NCI-H1694 (cell line): ENCODE data around the gene HMGCS2.
"Not testable (repeated sequence)": the region's sequence is repeated elsewhere in the genome, so short reads cannot be mapped to it uniquely, and the experiment has no call there.

ENCODE experiments used
- DNase-seq: peaks from one replicate; lab custom pipeline; 2025; lab: John Stamatoyannopoulos, UW

Gene HMGCS2

DNA sequence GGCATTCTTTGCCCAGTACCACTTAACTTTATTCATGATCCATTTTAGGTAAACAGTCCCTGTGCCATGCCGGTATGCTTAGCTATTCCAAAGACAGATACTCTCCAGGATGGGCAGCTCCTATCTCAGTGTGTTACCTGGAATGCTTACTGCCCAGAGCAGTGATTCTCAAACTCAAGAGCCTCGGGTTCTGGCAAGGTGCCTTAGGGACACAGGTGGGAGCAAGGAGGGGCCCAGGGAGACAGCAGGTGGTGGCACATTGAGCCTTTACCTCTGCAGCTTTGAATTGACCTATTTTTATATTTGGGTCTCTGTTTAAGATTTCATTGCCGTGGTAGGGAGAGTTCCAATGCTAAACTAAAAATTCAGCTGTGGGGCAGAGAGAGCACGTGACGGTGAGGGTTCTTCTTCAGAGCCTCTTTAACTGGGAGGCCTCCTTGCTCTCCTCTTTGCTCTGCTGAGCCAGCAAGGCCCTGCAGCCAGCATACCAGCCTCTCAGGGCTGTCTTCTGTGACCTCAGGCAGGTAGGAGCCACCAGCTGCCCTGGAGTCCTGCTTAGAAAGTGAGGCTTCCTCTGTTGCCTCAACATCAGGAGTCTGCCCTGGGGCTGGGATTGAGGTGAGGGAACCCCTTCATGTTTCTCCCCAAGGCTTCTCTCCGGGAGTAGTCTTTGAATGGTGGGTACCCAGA is 36.8 kb downstream of the HMGCS2 start:
- DNase-seq: no peak

DNA sequence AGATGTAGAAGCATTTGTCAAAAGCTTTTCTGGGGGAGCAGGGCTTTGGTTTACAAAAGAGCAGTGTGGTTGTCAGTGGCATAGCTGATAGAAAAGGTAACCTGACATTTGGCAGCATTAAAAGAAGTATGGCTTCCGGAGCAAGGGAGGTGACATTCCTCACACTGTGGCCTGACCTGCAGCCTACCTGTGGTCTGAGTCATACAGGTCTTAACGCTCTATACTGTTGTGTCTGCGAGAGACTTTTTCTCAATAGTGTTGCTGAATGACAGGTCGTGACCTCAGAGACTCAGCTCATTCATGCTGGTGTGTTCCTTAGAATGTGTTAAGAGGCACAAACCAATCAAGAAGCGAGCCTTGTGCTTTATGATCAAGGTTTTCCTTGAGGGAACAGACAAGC is 37.6 kb downstream of the HMGCS2 start:
- DNase-seq: no peak

DNA sequence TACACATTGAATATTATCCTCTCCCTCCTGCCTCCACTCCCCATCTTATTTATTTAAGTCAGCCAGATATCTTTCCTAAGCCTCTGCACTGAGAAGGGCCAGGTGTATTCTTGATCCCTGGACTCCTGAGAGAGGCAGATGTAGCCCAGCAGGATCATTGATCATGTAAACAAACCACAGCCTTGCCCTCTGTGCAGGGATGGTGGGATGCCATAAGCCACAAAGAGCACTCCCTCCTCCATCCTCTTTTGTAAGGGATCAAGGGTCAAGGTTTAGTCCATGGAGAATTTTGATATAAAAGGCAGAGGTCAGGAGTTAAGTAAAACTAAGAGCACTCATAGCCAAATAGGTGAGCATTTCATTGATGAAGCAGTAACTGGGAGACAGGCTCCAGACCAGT is 39.7 kb downstream of the HMGCS2 start:
- no peak for DNase-seq

DNA sequence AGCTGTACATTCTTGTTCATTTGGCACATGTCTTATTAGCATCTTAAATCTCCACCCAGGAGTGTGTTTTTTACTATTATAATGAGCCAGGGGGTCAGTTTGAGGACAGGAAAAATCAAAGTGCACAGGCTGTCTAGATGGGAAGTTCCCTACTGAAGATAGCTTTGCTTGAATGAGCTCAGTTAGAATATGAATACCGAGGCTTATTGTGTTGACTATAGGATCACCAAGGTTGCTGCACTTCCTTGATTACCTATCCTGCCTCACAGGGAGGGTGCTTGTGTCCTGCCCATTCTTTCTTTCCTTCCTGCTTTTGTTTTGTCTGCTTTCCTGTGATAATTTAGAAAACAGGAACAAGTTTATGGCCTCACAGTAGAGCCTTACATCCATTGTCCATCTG is 40.7 kb downstream of the HMGCS2 start:
- DNase-seq: no peak

DNA sequence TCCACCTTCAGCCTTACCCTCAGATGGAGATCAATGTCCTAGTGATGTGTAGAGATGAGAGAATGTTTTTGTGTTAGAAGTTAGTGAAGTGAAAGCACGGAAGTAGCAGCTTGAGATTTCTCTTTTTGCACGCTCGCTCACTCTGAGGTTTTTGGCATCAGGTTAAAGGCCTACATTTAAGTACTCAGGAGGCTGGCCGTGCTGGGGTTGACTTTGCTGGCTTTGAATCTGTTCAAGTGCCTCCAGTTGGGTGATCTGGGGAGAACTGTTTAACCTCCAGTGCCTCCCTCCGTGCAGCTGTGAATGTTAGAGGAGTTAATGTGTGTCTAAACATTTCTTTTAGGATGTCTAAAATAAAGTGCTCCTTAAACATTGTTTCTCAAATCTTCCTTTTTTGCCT is 43.1 kb downstream of the HMGCS2 start:
- no peak for DNase-seq

DNA sequence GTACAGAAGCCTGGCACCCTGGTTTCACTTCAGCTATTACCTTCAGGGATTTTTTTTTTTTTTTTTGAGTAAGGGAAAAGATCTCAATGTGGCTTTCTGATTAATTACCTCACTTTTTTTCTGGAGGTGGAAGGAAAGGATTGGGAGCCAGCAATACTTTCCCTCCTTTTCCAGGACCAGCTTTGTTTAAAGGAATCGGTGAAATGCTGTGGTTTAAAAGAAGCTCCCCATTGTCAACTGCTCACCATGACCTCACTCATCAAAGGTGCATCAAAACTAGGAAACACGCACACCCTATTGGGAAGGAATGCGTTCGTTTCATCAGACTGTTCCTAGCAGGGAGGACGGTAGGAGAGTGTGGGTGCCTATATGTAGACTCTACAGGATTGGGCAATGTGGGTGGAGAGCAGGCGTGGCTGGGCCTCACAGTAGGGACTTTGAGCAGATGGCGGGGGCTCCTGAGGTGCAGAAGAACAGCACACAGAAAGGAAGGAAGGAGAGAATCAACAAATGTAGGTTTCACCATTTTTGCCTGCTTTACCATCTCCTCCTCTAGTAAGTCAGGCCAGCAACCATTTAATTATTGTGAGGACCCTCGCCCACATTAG is 44.0 kb downstream of the HMGCS2 start:
- no peak for DNase-seq

DNA sequence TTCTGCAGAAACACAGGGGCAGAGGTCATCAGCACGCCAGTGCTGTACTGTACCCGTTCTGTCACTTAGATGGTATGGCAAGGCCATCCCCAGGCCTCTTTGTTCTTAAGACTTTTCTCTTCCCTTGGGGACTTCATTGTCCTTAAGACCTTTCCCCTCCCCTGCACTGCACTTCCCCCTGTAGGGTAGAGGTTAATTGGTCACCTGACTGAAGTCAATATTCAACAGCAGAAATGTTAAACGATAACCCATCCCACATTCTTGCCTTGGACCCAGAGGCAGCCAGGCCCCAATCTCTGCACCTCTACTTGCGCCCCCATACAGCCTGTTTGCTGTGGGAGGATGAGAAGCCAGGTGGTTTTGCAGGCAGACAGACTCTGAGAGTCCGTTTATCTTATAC is 46.8 kb downstream of the HMGCS2 start:
- DNase-seq: no peak

DNA sequence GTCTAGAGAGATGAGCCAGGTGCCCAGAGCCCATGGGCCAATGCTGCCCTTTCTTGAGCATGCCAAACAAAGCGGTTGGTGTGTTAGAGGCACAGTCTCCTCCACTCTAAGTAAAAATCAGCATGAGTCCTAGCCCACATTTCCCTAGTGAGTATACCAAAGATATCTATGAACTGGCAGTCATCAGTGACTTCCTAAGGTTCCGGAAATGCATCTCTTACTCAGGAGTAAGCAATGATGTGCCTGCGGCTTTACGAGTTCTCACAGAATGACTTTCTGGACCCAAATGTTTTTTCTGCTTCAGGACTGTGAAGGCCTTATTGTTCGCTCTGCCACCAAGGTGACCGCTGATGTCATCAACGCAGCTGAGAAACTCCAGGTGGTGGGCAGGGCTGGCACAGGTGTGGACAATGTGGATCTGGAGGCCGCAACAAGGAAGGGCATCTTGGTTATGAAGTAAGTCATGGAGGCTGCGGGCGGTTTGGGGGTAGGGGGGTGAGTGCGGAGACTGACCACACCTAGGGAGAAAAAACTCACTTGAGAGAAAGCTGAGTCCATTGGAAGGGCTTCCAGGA is 47.8 kb downstream of the HMGCS2 start:
- no peak for DNase-seq

DNA sequence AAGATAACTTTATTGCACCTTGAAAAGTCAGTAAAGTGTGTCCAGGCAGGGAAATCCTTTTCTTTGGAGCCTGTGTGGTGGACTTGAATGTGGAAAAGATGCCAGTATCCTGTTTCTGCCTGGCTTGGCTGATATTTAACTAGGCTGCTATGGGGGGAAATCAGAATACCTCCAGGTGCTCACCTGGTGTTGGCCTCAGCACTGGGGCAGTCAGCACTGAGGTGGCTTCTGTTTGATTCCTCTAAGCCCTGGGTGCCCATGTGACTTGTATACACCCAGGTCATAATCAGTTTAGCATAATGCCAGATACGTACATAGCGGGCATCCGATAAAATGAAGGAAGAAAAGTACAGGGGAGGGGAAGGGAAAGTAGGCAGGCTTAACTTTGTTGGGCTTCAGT is 49.7 kb downstream of the HMGCS2 start:
- DNase-seq: no peak

DNA sequence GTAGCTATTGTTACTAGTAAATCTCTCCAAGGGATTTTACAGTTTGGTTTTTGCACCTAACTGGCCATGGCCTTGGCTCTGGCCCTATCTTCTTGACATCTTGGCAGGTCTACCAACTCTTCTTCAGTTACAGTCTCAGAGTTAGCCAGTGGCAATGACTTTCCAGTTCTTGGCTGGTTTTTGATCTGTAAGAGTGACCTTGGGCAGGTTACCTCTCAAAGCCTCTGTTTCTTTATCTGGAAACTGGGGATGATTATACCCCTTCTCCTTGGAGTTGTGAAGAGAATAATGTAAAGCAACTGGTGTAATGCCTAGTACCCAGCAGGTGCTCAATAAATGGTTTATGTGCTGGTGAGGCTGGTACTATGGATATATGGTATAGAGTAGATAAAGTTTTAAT is 50.3 kb downstream of the HMGCS2 start:
- DNase-seq: no peak

DNA sequence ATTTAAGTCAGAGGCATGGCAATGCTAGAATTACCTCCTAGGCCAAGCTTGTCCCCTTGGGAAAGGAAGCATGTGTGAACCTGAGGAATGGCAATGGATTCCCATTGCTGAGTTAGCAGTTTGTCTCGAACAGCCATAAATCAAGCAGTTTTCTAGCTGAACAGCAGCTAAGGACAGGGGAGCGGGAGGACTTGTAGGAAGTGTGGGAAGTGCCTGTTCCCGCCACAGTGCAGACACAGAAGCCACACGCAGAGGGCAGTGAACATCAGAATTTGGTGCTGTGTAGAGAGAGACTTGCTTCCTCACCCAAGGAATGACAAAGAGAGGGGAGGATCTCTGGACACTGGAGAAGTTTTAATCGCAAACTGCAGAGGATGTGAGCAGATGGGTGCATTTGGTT is 53.2 kb downstream of the HMGCS2 start:
- DNase-seq: no peak

DNA sequence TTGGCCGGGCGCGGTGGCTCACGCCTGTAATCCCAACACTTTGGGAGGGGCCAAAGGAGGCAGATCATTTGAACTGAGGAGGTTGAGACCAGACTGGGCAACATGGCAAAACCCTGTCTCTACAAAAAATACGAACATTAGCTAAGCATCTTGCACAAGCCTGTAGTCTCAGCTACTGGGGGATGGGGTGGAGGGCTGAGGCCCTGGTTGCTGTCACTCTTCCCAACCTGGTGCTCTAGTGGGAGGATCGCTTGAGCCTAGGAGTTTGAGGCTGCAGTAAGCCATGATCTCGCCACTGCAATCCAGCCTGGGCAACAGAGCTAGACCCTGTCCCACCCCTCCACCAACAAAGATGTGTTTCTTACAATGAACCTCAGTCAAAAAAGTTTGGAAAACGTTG is 54.1 kb downstream of the HMGCS2 start:
- no peak for DNase-seq

DNA sequence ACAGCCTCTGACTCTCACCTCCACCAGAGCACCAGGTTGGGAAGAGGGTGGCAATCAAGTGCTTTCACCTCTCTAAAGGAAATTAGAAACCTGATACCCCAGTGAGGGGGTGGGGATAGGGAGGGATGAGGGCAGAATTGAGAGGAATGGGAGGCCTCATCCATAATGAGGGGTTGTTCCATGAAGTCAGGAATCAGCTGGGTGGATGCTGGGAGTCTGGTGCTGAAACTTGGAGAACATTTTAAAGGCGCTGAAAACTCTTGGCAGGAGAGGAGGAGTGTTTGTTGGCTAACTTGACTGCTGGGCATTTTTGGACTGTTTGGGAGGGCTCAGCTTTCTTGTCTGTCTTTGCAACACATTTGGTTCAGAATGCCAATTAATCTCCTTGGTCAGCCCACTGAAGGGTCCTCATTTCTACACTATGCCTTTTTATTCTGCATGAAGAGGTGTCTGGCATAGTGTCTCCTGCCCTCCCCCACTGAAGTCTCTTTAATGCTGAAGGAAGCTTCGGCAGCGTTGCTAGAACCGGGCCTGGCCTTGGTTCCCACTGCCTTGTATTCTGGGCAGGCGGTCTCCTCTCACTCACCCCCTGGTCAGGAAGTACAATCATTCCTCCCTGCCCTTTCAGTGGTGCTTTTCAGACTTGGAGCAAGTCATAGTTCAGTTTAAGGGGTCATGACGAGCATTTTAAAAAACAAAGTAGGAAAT is 54.8 kb downstream of the HMGCS2 start:
- DNase-seq: no peak

DNA sequence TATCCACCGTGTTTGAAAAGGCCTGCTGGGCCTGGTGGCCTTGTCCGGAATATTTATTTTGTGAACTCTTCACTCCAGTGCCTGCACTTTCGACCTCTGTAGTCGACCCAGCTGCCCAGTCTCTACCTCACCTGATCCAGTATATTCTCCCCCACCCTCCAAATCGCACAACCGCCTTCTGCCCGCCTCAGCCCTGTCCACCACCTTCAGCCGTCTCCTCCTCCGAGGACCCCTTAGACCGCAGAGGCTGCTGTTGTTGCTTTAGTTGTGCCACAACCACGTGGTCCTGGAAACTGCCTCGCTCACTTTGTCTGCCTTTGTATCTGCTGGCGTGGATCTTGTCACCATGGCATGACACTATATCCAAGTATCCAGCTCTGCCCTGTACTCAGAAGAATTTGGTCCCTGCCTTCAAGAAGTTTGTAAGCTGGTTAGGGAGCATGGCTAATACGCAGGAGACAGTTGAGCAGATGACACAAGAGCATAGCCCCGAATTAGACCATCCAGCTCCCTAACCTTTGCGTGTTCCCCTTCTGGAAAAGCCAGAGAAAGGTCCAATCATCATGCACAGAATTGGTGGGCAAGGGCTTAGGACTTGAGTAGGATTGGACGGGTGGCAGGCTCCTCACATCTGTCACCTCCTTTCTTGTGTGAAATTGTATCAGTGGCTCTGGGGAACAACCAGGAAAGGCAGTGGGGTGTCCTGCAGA is 55.5 kb downstream of the HMGCS2 start:
- peak; percentile 17 for DNase-seq

DNA sequence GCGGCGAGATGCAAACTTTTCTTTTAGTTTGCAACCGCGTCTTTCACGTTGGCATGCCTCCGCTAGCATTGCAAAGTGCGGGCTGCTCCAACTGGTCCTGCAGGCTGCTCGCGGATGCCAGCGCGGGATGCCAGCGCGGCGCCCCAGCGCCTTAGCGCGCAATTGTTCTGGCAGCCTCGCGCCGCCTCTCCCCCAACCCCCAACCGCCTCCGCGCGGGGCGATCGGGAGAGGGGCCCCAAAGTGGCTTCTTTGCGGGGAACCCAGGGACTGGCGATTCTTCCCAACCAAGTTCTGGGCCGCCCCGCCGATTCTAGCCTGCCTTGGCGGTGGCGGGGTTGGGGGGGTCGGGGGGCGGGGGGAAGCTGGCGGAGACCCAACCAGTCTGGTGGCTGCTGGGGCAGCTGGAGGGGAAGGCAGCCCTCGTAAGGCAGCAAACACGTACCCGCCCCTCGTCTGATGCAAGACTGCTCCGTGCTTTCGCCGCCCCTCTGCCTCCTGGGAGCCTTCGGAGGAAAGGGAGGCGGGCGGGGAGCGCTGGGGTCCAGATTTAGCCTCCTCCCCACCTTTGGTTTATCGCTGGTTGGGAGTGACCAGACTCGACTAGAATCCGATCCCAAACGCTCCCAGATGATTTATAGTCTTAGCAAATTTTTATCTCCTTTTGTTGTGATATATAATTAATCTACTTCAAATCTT is 56.2 kb downstream of the HMGCS2 start:
- DNase-seq: peak; percentile 70

DNA sequence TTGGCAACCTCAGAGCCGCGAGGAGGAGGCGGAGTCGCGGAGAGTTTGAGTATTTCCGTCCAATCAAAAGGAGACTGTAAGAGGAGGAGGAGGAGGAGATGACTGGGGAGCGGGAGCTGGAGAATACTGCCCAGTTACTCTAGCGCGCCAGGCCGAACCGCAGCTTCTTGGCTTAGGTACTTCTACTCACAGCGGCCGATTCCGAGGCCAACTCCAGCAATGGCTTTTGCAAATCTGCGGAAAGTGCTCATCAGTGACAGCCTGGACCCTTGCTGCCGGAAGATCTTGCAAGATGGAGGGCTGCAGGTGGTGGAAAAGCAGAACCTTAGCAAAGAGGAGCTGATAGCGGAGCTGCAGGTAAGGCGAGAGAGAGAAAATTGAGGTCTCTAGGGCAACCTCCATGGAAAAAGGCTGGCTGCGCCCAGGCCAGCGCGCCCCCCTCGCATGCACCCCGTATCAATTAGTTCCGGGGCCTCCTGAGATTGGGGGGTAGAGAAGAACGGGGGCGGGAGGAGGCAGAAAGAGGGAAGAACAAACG is 56.8 kb downstream of the HMGCS2 start, which contains the start of gene PHGDH:
PHGDH (plus strand) TSS at position 131 of the 538 bp plus-strand sequence; CDS start at position 220, 89 bp downstream.
- peak; percentile 79 for DNase-seq

DNA sequence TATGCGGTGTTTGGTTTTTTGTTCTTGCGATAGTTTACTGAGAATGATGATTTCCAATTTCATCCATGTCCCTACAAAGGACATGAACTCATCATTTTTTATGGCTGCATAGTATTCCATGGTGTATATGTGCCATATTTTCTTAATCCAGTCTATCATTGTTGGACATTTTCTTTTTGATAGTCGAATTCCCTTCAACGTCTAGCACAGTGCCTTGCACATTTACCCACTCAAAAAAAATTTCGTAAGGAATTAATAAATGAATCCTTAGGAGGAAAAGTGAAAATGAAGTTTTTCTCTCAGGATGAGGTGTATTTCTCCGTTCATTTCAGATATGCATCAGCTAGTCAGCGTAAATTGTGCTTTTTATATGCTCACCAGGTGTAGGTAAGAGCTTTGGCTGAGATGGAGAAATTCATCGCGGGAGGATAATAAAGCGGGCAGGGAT is 57.3 kb downstream of the HMGCS2 start:
- DNase-seq: not testable (repeated sequence)

DNA sequence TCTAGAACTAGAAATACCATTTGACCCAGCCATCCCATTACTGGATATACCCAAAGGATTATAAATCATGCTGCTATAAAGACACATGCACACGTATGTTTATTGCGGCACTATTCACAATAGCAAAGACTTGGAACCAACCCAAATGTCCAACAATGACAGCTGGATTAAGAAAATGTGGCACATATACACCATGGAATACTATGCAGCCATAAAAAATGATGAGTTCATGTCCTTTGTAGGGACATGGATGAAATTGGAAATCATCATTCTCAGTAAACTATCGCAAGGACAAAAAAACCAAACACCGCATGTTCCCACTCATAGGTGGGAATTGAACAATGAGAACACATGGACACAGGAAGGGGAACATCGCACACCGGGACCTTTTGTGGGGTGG is 62.1 kb downstream of the HMGCS2 start:
- not testable (repeated sequence) for DNase-seq

DNA sequence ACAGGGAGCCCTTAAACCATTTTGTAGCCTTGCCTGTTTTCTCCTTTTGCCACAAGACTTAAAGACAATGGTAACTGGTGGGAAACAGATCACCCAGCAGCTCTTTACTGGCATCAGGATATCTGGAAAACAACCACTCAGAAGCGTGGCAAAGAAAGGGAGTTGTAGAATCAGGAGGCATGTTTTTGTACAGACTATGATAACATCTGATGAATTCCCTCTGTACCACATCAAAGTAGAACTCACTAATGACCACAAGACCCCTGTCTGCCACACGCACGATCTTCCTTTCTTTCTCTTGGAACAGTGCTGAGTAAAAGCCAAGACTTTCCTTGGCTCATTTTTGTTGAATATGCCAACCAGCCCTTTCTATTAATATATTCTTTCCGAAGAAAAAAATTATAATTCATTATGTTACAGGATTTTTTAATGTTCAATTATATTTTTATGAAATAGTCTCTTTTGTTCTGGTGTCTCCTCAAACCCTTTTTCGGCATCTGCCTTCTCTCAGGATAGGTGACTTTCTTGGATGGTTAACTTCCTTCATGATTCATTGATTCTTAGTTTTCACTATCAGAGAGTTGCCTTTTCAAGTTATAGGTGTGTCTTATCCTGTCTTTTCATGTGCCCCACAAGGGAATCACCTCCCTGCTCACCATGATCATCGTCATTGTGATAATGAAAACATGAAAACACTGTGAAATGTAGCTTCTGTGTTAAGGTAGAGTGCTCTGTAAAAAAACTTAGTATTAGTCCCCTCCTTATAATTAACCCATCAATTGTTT is 64.8 kb downstream of the HMGCS2 start:
- no peak for DNase-seq

DNA sequence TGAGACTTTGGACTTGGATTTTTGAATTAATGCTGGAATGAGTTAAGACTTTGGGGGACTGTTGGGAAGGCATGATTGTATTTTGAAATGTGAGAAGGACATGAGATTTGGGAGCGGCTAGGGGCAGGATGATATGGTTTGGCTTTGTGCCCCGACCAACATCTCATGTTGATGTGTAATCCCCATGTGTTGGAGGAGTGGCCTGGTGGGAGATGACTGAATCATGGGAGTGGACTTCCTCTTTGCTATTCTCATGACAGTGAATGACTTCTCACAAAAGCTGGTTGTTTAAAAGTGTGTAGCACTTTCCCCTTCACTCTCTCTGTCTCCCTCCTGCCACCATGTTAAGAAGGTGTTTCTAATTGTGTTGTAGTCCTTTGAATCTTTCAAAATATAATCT is 66.3 kb downstream of the HMGCS2 start:
- DNase-seq: no peak

DNA sequence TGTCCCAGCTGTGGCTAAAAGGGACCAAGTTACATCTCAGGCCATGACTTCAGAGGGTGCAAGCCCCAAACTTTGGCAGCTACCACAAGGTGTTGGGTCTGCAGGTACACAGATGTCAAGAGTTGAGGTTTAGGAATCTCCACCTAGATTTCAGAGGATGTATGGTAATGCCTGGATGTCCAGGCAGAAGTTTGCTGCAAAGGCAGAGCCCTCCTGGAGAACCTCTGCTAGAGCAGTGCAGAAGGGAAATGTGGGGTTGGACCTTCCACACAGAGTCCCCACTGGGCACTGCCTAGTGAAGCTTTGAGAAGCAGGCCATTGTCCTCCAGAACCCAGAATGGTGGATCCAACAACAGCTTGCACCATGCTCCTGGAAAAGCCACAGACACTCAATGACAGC is 67.0 kb downstream of the HMGCS2 start:
- DNase-seq: no peak
